ENCODE results near the gene TSNAX.
"Not testable (repeated sequence)": the region's sequence is repeated elsewhere in the genome, so short reads cannot be mapped to it uniquely, and the experiment has no call there.

TSNAX gene, protein sequence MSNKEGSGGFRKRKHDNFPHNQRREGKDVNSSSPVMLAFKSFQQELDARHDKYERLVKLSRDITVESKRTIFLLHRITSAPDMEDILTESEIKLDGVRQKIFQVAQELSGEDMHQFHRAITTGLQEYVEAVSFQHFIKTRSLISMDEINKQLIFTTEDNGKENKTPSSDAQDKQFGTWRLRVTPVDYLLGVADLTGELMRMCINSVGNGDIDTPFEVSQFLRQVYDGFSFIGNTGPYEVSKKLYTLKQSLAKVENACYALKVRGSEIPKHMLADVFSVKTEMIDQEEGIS

DNA sequence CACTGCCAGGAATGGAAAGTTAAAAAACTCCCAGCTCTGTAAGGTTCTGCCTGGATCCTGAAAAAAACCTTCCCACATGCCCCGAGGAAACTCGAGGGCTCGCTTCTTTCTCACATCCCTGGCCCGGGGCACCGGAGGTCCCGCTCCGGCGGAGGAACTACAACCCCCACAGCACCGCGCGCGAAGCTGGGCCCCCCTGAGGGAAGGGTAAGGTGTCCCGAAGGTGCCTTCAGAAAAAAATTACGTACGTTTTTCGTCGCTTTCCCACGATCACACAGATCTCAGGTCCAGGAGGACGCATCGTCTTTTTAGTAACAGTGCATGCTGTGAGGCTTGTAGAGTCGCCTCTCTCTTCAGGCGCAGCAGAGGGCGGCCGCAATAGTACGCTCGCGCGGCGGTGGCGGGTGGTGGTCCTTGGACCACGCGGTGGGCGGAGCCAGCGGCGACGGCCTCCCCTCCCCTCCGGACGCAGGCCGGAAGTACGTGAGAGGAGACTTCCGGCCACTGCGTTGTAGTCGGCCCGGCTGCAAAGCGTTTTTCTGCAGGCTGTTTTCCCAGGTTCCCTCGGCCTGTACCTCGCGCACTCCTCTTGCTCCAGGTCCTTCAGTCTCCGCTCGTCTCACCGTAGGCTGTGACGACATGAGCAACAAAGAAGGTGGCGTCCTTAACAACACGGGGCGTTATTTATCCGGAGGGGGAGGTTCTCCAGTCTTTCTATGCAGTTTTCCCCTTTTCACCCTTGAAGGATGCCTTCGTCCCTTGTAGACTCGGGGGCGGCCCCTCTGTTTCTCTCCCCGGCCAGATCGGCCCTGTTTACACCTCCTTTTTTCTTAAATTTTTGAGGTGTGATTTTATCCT, at the start of gene TSNAX:
TSS of gene TSNAX (plus strand) at position 498 of the 858 bp plus-strand sequence. CDS start at position 640, 142 bp downstream.
- DNase-seq: peak; percentile 96

GRCh38 chr1:231478811-231479210, 49.7 kb upstream of the TSNAX start:
- DNase-seq: no peak

- DNase-seq: no peak
Observed at GRCh38 chr1:231480008-231480407, 48.5 kb upstream of the TSNAX start.

DNA sequence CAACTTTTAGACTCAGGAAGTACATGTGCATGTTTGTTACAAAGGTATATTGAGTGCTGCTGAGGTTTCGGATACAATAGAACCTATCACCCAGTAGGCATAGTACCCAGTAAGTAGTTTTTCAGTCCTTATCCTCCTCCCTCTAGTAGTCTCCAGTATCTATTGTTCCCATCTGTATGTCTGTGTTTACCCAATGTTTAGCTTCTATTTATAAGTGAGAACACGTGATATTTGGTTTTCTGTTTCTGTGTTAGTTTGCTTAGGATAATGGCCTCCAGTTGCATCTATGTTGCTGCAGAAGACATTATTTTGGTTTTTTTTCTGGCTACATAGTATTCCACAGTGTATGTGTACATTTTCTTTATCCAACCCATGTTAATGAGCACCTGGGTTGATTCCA, 47.2 kb upstream of the TSNAX start:
- no peak for DNase-seq

GRCh38 chr1:231485029-231485784, 43.3 kb upstream of the TSNAX start:
- no peak for DNase-seq

GRCh38 chr1:231487019-231487418, 41.5 kb upstream of the TSNAX start:
- DNase-seq: no peak

DNA sequence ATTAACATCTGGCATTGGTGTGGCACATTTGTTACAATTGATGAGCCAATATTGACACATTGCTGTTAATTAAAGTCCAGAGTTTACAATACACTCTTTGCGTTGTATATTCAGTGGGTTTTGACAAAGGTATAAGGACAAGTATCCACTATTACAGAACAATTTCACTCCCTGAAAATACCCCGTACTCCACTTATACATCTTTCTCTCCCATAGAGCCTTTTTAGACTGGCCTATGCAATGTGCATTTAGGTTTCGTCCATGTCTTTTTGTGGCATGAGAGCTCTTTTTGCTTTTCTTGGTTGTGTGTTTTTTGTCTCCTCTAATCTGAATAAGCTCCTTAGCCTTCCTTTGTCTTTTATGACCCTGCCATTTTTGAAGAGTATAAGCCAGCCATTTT, 40.6 kb upstream of the TSNAX start:
- DNase-seq: no peak

- DNase-seq: no peak
Observed at GRCh38 chr1:231493421-231494185, 34.9 kb upstream of the TSNAX start.

DNA sequence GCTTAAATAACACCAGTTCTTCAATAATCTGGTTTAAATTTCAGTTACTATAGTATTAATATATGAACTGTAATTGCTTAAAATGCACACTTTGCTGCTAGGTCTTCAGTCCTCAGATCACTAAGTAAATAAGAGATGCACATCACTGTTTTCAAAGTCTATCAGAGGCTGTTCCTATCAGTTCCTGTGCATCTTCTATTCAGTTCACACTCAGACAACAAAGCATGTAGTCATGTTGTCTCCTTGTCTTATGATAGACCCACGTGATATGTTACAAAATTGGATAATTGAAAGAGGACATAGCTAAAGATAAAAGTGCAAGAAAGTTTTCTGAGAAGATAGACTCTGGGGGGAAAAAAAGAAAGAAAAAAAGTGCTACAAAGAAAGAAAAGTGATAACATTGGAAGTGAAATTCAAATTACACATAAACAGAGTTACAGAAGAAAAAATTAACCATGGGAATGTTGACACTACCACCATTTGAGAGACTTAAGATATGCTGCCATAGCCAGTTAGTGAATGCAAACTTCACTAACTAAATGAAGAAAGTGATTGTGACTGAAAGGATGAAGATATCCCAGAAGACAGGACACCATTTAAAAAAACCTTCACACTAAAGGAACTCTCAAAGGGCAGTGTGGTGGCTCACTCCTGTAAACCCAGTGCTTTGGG, 33.9 kb upstream of the TSNAX start:
- no peak for DNase-seq

GRCh38 chr1:231497629-231498152, 30.8 kb upstream of the TSNAX start:
- no peak for DNase-seq

DNA sequence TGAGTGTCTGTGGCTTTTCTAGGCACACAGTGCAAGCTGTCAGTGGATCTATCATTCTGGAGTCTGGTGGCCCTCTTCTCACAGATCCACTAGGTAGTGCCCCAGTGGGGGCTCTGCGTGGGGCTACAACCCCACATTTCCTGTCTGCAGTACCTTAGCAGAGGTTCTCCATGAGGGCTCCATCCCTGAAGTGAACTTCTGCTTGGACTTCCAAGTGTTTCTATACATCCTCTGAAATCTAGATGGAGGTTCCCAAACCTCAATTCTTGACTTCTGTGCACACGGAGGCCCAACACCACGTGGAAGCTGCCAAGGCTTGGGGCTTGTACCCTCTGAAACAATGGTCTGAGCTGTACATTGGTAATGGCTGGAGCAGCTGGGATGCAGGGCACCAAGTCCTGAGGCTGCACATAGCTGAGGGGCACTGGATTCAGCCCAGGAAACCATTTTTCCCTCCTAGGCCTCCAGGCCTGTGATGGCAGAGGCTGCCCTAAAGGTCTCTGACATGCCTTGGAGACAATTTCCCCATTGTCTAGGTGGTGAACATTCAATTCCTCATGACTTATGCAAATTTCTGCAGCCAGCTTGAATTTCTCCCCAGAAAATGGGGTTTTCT, 29.2 kb upstream of the TSNAX start:
- no peak for DNase-seq

- DNase-seq: no peak
Observed at GRCh38 chr1:231500666-231501065, 27.8 kb upstream of the TSNAX start.

DNA sequence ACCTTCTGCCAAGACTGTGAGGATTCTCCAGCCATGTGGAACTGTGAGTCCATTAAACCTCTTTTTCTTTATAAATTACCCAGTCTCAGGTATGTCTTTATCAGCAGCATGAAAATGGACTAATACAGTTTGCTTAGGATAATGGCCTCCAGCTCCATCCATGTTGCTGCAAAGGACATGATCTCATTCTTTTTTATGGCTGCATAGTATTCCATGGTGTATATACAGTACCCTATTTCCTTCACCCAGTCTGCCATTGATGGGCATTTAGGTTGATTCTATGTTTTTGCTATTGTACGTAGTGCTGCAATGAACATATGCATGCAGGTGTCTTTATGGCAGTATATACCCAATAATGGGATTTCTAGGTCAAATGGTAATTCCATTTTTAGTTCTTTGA, 25.3 kb upstream of the TSNAX start:
- not testable (repeated sequence) for DNase-seq

- no peak for DNase-seq
Observed at GRCh38 chr1:231507476-231508355, 20.8 kb upstream of the TSNAX start.

GRCh38 chr1:231508497-231508896, 20.0 kb upstream of the TSNAX start:
- no peak for DNase-seq

GRCh38 chr1:231508941-231509340, 19.5 kb upstream of the TSNAX start:
- no peak for DNase-seq

DNA sequence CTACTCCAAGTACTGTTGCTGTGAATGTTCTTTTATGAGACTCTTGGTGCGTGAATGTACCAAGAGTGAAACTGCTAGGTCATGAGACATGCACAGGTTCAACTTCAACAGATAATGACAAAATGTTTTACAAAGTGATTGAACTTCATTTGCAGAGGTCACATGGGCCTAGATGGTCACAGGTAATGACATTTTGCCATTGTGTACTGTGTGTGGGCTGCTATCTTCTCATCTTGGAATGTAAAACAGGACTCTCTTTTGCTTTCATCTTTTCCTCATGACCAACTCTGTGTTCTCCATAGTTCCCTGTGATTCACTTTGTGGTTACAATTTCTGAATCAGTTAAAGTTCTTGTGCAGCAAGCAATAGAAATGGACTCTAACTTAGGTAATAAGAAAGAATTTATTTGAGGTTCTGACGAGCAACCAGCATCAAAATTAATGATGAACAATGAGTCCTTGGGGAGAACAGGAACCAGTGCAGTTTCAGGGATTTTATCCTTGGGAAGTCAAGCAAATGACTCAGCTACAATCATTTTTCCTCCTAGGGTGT, 16.2 kb upstream of the TSNAX start:
- DNase-seq: no peak

DNA sequence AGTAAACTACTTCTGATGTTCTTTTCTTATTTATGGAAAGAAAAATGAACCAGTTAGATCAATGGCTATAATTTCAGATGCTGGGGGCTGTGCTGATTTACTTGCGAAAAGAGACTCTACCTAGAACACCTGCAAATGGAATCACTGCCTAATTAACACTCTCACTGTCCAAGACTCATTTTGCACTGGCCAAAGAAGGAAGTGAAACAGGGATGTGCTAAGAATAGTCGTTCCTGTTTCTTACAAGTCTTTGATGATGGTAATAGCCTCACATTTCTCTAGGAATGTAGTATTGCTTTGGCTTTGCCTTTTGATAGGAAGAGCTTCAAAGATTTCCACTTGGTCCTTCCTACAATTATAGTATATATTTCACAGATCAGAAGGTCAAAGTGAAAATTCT, 12.7 kb upstream of the TSNAX start:
- DNase-seq: no peak

- DNase-seq: no peak
Observed at GRCh38 chr1:231517076-231517475, 11.4 kb upstream of the TSNAX start.

DNA sequence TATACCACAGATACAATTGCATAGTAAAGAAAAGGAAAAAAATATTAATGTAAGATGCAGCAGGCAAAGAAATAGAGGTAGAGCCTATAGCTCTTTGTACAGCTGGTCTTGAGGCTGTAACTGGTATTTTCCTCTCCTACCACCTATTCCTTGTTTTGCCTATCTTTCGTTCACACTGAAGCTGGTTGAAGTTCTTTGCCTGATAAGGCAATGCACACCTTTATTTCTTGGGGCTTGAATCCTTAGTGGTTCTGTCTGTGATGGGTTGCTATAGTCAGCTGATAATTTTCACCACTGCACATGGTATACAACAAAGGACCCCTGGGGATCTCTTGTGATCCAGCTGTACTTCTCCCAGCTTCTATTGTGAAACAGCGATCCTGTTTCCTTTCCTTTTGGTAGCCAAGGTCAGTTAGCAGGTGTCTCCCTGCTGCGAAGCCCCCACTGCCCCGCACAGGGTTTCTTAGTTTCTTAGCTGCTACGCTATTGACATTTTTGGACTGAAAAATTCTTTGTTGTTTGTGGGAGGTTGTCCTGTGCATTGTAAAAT, 9.9 kb upstream of the TSNAX start:
- DNase-seq: no peak

All from right hindlimb (tissue), 1 donor.